SU-DHL-6 (cell line): ENCODE results near the gene NPBWR2.

Experiments
- H2AFZ ChIP-seq: fragments of 200-600 bp; sonication (generic); 2 replicates; pipeline ENCODE4 v1.6.1; 2014; ENCODE audit warnings: low read depth, mild to moderate bottlenecking, moderate library complexity, mixed read lengths, antibody characterized with exemption, low read length; ENCODE audit not compliant: severe bottlenecking
- H3F3A ChIP-seq: fragments of 200-600 bp; shearing (Covaris generic); 2 replicates; pipeline ENCODE4 v1.6.0; 2016; ENCODE audit warnings: antibody characterized with exemption, mild to moderate bottlenecking; ENCODE audit not compliant: insufficient read depth
- H3K27ac ChIP-seq: fragments of 200-600 bp; sonication (generic); 2 replicates; pipeline ENCODE4 v1.5.1; 2016; ENCODE audit warnings: low read depth, mild to moderate bottlenecking, low read length, moderate library complexity, mixed read lengths
- H3K27me3 ChIP-seq: fragments of 200-600 bp; sonication (generic), shearing (Covaris generic); 2 replicates; pipeline ENCODE4 v1.6.0; 2014; ENCODE audit warnings: mild to moderate bottlenecking, low read length
- H3K36me3 ChIP-seq: fragments of 200-600 bp; sonication (generic); 2 replicates; pipeline ENCODE4 v1.6.1; 2014; ENCODE audit warnings: mild to moderate bottlenecking, low read length, mixed read lengths
- H3K4me2 ChIP-seq: fragments of 300-600, 200-600 bp; shearing (Covaris generic), sonication (generic); 2 replicates; pipeline ENCODE4 v1.6.0; 2014; ENCODE audit warnings: low read length, low read depth, mild to moderate bottlenecking; ENCODE audit not compliant: poor library complexity, severe bottlenecking
- H3K4me3 ChIP-seq: fragments of 200-600 bp; sonication (generic); 2 replicates; pipeline ENCODE4 v1.5.1; 2014; ENCODE audit warnings: antibody characterized with exemption, low read length, mild to moderate bottlenecking, mixed read lengths; ENCODE audit not compliant: insufficient read depth, poor library complexity, severe bottlenecking
- H3K79me2 ChIP-seq: fragments of 200-600 bp; sonication (generic); 2 replicates; pipeline ENCODE4 v1.6.1; 2014; ENCODE audit warnings: mild to moderate bottlenecking, low read length, moderate library complexity; ENCODE audit not compliant: insufficient read depth
- H3K9ac ChIP-seq: fragments of 200-600 bp; sonication (generic); 2 replicates; pipeline ENCODE4 v1.7.0; 2014; ENCODE audit warnings: mild to moderate bottlenecking, low read length
- H3K9me2 ChIP-seq: fragments of 200-600 bp; sonication (generic); replicated peaks from 2 replicates; pipeline ENCODE4 v1.6.1; 2014; ENCODE audit warnings: low read length; ENCODE audit not compliant: insufficient read depth
- H3K9me3 ChIP-seq: fragments of 200-600 bp; sonication (generic); 2 replicates; pipeline ENCODE4 v1.6.1; 2014; ENCODE audit warnings: low read length, mixed read lengths; ENCODE audit not compliant: insufficient read depth
- H4K20me1 ChIP-seq: fragments of 200-600 bp; sonication (generic); 2 replicates; pipeline ENCODE4 v1.6.1; 2014; ENCODE audit warnings: low read depth, mild to moderate bottlenecking, antibody characterized with exemption, low read length, moderate library complexity, mixed read lengths
- CTCF ChIP-seq: fragments of 200-600 bp; sonication (generic); IDR thresholded peaks from one replicate; pipeline ENCODE4 v1.5.1; 2017; ENCODE audit warnings: antibody characterized with exemption, mild to moderate bottlenecking, low read length, moderate library complexity; ENCODE audit not compliant: insufficient read depth, poor library complexity, severe bottlenecking
- EZH2phosphoT487 ChIP-seq: fragments of 200-600 bp; sonication (generic), shearing (Covaris generic); conservative IDR thresholded peaks from 2 replicates; pipeline ENCODE4 v1.6.1; 2018; ENCODE audit warnings: mild to moderate bottlenecking, antibody characterized with exemption, low read length, moderate library complexity, mixed read lengths

NPBWR2 gene

GRCh38 chr20:64100946-64101688, 6.2 kb downstream of the NPBWR2 start:
- Histone ChIP-seq H2AFZ (no peak overlapping the region), H3K9me3 (no peaks in the 10 kb centered on the region), H3F3A (no peaks in the 10 kb centered on the region), H3K27me3 (no peaks in the 10 kb centered on the region), H3K79me2 (no peaks in the 10 kb centered on the region), H4K20me1 (no peaks in the 10 kb centered on the region), H3K4me2 (no peak overlapping the region), H3K9ac (no peak overlapping the region; the same call in 1 of the 2 replicates), H3K9me2 (no peaks in the 10 kb centered on the region), H3K36me3 (no peaks in the 10 kb centered on the region), H3K4me3 (no peak overlapping the region), H3K27ac (no peak overlapping the region)
- TF ChIP-seq EZH2phosphoT487 (no peak), CTCF (no peak)

- no peak overlapping the region for H3K4me3 ChIP-seq
These were observed 6.8 kb downstream of the NPBWR2 start for GRCh38 chr20:64100566-64100888.

GRCh38 chr20:64099880-64100565, 7.3 kb downstream of the NPBWR2 start:
- Histone ChIP-seq H3K9ac (no peak overlapping the region), H3K9me3 (no peaks in the 10 kb centered on the region), H3K9me2 (no peaks in the 10 kb centered on the region), H3K4me3 (no peak overlapping the region), H4K20me1 (no peaks in the 10 kb centered on the region), H2AFZ (peak overlapping the region; percentile 38), H3K36me3 (no peaks in the 10 kb centered on the region), H3K4me2 (peak overlapping the region; percentile 26), H3F3A (no peaks in the 10 kb centered on the region), H3K79me2 (no peaks in the 10 kb centered on the region), H3K27me3 (no peaks in the 10 kb centered on the region), H3K27ac (peak overlapping the region; percentile 53)
- TF ChIP-seq CTCF (no peak), EZH2phosphoT487 (no peak)

More at GRCh38 chr20:64100566-64100888, 6.8 kb downstream of the NPBWR2 start:
- Histone ChIP-seq H3K9me2 (no peaks in the 10 kb centered on the region), H3K27ac (peak overlapping the region; percentile 53), H3K9ac (no peak overlapping the region), H3F3A (no peaks in the 10 kb centered on the region), H3K79me2 (no peaks in the 10 kb centered on the region), H4K20me1 (no peaks in the 10 kb centered on the region), H3K36me3 (no peaks in the 10 kb centered on the region), H3K4me2 (peak overlapping the region; percentile 26), H3K27me3 (no peaks in the 10 kb centered on the region), H2AFZ (peak overlapping the region; percentile 38), H3K9me3 (no peaks in the 10 kb centered on the region)
- TF ChIP-seq EZH2phosphoT487 (no peak), CTCF (no peak)
